ENCODE results near the gene EPHB2. TPM values are rescaled to one million over a fixed set of nuclear protein-coding genes. Genes with fewer than 3 reads are reported as not detected.
A peak's percentile ranks its signal among the peaks of the same experiment; 100 is the strongest.

EPHB2 gene
- total RNA-seq, 1 experiment from 2014 or later = 39.3 TPM

DNA sequence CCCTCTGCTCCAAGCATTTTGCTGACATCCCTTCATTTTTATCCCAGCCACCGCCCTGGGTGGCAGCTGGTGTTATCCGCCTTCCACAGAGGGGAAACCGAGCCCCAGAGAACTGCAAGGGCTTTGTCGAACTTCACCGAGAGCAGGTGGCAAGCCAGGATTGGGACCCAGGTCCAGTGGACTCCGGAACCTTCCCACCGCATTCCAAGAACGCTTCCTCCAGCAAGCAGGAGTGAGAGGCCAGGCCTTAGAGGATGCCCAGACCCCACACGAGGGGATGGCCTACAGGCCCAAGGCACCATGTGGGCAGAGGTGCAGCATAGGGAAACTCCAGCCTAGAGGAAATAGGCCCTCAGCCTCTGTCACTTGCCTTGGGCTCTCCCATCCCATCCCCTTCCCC, 90.7 kb downstream of the EPHB2 start:
- DNase-seq (ENCODE audit: low spot score) = no peak

DNA sequence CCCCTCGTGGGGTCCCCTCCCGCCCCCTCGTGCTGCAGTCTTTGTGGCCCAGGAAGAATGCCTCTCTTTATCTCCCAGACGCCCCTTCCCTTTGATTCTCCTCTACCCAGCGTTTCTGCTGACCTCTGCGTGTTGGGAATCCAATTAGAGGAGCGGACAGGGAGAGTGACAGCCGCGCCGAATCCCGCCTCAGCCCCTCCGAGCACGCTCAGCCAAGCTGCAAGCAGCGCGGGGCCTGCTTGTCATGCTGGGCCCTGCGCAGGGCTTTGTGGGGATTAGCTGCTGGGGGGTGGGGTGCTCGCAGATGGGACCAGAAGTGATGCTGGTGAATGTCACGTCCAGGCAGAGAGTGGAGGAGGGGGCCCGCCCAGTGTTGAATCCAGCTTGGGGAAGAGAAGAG, 91.1 kb downstream of the EPHB2 start:
- no peak for DNase-seq (ENCODE audit: low spot score)

DNA sequence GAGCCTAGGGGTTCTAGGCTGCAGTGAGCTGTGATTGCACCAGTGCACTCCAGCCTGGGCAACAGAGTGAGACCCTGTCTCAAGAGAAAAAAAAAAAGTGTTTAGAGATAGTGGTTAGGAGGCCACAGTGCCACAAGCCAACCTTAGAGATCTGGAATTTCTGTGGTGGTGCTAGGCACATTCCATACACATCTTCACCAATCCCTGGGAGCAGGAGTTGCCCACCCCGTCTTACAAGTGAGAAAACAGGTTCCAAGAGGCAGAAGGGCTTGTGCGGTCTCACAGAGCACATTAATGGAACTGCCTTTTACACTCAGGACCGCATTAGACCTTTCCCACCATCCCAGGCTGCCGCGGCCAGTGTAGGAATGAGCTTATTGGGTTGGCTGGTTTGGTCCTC, 93.2 kb downstream of the EPHB2 start:
- DNase-seq (ENCODE audit: low spot score) = no peak

DNA sequence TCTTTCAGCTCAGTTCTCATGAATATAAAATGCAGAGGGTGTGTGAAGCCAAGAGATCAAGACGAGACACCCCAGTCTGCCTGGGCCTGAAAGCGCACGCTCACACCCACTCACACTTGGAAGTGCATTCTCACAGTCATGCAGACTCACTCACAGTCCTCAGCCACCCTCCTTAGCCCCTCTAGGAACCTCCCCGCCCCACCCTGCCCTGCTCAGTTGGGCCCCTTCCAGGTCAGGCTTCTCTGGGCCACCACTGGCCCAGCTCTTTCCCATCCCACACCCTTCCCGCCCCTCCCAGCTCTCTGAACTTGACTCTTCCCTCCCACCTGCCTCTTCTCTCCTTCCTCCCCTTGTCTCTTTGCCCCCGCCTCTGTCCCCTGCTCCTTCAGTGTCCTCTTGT, 93.8 kb downstream of the EPHB2 start:
- no peak for DNase-seq (ENCODE audit: low spot score)

DNA sequence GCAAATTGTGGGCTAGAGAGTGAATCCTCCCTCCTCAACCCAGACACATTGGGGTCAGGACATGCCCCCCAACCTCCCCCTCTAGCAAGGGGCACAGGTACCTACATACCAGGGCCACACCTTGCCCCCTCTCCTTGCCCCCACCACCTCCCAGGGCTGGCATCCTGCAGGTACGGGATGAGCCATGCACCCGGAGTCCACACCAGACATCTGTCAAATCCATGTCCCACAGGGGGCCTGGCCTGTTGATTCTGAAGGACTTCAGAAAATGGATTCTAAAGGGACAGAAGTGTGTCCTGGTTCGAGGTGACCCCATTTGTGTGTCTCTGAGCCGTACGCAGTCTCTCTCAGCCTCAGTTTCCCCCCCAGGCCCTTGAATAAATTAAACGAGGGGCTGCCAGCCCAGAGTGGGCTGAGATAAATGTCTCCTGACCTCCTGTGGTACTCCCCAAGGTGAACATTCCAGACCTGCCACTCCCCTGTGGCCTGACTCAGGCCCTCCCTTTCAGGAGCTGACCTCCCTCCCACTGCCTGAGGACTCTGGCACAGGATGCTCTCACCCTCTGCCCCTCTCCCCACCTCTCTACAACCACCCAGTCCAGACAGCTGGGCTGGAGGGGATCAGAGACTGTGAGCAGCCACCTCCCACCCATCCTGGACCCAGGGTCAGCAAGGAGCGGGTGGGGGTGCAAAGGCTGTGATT, 94.5 kb downstream of the EPHB2 start:
- DNase-seq (ENCODE audit: low spot score) = no peak

DNA sequence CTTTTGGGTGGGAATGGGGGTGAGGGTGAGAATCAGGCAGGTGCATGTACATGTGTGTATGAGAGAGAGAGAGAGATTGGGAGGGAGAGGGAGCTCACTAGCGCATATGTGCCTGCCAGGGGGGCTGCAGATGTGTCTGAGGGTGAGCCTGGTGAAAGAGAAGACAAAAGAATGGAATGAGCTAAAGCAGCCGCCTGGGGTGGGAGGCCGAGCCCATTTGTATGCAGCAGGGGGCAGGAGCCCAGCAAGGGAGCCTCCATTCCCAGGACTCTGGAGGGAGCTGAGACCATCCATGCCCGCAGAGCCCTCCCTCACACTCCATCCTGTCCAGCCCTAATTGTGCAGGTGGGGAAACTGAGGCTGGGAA, 95.0 kb downstream of the EPHB2 start:
- no peak for DNase-seq (ENCODE audit: low spot score)

DNA sequence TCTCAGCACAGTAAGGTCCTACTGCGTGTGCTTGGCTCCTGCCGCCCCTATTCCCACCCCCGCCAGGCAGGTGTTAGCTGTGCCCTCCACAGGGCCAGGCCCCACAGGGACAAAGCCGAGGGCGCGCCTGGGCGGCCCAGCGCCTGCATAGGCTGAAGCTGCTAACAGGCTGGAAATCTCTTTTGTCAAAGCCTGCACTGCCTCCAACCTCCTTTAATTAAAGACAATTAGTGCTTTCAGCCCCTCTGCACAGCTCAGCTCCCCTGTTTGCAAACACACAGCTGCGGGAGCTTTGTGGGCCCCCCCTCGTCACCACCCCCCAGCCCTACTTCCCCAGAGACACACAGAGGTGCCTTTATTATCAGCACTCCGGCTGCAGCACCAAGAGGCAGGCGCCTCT, 95.9 kb downstream of the EPHB2 start:
- no peak for DNase-seq (ENCODE audit: low spot score)

DNA sequence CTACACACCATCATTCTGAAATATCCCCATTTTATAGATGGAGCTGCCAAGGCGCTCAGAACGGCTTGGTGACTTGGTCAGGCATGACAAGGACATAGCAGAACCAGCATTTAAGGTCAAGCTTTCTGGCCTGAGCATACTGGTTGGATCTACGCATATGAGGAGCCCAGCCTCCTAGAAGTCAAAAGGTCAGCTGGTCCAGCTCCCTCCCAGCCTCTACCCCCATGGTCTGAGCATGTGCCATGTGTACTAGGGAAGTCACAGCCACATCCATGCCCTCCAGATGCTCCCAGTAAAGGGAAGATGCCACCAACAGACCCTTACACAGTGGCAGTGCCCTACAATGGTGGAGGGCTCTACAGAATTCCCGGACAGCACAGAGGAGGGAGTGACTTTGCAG, 96.7 kb downstream of the EPHB2 start:
- DNase-seq (ENCODE audit: low spot score) = no peak

DNA sequence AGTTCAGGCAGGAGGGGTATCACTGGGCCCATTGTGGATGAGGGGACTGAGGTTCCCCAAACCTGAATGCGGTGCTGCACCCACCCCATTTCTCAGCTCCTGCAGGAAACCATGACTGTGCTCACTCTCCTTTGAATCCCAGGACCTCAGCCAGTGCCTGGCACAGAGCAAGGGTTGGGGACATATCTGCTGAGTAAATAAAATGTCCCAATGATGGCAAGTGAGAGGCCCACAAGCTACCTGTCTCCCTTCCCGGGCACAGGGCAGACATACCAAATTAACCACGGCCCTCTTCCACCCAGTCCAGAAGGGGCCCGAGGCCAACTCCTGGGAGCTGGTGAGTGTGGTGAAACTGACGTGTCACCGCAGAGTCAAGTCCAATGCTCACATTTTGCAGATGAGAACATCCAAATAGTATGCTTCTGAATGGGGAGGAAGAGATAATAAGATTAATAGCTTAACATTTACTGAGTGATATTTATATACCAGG, 97.6 kb downstream of the EPHB2 start:
- peak; percentile 16 for DNase-seq (ENCODE audit: low spot score)

DNA sequence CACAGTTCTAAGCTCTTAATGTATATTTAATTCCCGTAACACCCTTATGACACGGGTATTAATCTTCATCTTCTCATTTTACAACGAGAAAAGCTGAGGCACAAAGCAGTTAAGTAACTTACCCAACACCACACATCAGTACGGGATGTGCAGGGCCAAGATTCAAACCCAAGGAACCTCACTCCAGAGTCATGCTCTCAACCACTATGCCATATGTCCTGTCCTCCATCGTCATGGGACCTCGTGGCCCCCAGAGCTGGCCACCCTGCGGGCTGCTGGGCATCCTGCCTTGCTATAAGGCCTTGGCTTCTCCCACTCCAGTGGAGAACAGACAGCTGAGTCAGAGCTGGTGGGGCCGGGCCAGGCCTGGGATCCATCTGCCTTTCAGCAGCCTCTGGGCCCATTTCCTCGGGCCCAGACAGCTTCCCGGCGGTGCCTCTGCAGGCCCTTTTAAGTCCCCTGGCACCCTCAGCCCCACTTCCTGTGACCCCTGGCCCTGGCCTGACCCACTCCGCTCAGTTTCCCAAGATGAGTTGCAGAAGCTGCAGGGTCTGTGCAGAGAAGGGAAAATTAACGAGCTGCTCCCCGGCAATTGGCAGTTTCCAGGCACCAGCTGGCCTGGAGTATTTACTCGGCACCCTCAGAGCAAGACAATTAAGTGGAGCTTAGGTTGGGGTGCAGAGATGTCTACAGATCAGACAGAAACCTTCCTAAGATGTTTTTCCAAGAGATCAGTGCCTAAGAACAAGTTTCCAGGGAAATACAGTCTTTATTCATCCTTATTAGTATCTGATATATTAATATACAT, 98.2 kb downstream of the EPHB2 start:
- DNase-seq (ENCODE audit: low spot score) = peak; percentile 39

DNA sequence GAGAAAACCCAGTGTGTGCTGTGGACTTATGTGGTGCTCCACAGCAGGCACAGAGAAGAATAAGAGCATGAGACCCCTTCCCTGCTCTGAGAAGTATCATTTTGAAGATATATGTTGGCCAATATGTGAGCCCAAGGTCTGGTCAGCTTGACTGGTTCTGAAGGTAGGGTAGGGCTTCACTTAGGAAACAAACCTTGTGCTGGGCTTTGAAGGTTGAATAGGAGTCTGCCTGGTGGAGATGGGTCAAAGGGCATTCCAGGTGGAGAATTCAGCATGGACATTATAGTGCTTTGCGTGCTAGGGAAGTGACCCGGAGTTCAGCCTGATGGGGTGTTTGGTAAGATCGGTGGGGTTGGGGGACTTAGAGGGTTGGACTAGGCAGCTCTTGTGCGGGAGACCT, 99.1 kb downstream of the EPHB2 start:
- no peak for DNase-seq (ENCODE audit: low spot score)

DNA sequence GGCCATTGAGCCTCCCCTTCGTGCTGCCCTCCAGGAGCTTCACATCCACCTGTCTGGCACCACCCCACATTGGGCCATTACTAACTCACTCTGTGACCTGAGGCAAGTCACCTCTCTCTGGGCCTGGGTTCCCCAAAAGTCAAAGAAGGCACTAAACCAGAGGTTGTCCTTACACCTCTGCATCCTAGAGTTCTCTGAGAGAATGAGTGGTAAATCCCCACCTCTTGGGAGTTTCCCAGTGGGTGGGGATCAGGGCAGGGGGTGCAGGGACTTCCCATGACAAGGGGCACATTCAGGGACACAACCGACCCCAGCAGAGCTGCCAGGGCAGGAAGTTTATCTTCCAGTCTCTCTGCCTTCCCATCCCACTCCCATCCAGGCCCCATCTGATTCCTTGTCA, 99.7 kb downstream of the EPHB2 start:
- DNase-seq (ENCODE audit: low spot score) = no peak

DNA sequence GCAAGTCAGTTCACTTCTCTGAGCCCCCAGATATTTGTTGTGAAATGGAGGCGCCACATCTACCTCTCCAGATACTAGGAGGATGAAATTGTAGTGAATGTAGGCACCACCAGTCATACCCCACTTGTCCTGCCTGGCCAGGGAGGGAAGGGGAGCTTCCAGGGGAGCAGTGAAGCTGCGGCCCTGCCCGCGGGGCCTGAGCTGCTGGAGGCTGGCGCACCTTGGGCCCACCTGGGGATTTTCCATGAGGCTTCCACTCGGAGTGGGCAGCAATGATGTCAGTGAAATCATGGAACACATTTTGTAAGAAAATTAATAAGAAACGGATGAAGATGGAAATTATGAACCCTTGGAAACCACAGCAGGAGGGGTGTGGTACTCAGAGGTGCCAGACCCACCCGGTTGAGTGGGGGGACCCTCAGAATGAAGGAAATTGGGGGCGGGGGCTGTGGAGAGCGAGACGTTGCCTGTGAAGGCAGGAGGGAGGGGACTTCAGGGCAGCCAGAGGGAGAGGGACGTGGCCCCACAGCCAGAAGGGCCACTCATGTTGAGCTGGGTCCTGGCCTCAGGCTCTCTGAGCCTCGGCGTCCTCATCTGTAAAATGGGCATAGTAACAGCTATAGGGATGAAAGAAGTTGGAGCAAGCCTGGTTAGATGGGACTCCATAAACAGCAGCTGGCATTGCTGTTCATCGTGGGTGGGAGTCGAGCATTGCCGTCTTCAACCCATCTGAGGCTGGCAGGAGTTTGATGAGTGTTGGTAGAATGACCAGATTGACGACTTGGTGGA, 101.6 kb downstream of the EPHB2 start:
- no peak for DNase-seq (ENCODE audit: low spot score)

DNA sequence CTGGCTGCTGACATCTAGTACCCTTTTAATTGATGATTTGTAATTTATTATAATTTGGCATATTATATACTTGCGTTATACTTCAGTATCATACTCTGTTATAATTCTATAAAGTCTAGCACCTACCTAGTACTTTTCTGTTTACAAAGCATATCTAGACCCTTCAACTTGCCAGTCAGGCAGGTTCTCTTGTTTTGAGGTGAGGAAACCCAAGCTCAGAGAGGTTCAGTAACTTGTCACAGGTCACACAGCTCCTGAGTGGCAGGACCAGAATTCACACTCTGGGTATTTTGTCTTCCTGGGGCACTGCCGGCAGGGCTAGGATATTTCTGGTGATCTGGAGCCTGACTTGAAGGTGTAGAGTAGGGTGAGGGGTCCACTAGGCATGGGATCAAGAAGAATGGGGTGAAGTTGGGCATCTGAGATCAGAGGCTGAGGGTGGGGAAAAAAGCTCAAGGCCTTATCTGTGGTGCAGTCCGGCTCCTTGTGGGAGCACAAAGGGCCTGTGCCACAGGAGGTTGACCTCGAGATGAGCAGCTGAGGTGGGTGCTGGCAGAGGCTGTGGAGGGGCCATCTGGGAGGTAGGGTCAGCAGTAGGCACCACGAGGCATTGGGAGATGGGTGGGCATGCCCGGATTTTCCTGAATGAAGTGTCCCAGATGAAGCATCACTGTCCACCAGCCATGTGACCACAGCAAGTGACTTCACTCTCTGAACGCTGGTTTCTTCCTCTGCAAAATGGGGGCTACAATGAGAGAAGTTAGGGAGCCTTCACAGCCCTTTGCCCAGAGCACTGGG, 102.6 kb downstream of the EPHB2 start:
- DNase-seq (ENCODE audit: low spot score) = no peak

DNA sequence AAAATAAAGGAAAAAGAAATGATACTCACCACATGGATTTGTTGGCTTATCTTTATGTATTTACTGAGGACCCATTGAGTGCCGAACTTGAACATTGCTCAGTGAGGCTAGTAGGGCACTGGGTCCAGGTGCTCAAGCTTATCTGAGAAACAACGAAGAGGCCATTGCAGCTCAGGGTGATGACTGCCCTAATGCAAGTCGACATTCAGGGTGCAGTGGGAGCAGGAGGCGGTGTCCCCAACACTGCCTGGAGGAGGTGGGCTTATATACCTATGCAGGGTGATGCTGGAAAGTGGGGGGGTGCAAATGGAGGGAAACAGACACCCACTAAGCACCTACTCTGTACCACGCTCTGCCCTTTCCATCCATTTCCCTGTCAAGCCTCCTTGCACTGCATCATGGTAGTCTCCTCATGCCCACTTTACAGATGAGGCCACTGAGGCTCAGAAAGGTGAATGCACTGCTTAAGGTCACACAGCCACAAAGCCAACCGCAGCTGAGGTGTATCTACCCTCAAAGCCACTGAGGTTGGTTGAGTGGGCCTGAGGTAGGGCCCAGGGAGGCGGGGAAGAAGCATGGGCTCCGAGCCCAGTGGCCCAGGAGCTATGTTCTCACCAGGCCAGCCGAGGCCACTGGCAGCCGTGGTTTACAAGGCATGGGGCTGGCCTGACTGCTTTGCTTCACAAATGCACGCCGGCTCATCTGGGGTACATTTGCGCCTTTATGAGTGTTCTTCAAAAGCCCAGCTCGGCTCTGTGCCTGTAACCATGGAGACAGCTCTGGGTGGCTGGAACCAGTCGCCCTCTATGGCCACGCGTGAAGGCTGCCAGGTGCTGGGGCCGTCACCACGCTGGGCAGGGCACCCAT, 103.8 kb downstream of the EPHB2 start:
- no peak for DNase-seq (ENCODE audit: low spot score)

DNA sequence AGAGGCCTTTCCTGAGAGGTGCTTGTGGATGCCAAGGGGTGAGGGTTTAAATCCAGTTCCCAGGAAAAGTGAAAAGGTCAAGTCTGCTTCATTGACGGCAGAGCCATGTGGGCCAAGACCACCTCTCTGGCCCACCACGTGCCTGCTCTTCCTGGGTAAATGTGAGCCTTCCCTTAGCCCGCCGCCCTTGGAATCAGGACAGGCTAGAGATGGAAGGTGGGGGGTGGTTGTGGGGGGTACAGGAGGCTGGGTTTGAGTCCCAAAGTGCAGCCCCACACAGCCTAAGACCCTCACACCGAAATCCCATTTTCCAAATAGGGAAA, 104.4 kb downstream of the EPHB2 start:
- no peak for DNase-seq (ENCODE audit: low spot score)

DNA sequence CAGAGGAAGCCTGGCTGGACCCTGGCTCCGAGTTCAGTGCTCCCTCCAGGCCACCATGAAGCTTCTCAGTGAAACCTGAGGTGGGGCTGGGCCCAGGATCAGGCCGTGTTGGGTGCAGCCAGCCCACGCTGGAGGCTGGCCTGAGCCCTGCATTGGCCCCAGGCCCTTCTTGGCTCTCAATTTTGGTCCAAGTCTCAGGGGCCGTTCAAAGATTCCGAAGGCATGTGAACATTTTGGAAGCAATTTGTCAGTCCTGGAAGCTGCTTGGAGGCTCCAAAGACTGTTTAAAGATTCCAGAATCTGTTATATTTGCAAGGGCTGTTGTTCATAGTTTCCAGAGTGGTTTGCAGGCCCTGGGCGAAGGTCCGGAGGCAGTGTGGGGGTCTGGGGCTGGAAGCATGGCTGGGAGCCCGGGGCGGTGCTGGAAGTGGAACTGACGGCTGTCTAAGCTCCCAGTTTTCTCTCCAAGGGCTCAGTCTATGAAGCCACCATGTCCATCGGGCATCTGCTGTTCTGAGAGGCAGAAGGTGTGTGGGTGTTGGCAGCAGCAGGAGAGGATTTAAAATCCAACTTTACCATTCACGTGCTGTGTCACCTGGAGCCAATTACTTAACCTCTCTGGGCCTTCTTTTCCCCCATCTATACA, 104.9 kb downstream of the EPHB2 start:
- no peak for DNase-seq (ENCODE audit: low spot score)

DNA sequence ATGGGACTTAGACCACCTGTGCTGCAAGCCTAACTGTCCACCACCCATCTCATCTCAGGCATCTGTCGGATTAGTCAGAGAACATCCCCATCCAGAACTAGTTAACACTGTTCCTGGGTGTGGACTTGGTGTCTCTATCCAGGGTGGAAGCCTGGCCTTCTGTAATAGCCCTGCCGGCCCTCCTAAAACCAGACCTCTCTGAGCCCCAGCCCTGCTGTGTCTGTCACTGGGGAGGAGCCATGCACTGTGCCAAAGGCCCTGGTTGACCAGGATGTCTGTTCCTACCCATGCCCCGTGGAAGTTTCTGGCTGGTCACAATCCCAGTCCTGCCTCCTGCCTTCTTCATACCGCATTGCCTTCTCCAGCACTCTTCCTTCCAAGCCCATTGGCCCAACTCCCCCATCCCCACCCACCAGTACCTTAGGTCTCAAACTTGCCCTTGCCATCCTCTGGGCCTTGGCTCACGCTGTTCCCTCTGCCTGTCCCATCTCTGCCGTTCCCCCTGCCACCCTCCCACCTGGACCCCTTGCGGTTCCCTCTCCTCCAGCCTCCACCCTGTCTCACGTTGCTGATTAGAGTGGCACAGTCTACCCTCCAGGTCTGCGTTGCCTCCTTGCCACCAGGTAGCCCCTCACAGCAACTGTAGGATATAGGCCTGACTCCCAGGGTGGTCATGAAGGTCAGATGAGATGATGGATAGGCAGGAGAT, 105.6 kb downstream of the EPHB2 start:
- DNase-seq (ENCODE audit: low spot score) = no peak

DNA sequence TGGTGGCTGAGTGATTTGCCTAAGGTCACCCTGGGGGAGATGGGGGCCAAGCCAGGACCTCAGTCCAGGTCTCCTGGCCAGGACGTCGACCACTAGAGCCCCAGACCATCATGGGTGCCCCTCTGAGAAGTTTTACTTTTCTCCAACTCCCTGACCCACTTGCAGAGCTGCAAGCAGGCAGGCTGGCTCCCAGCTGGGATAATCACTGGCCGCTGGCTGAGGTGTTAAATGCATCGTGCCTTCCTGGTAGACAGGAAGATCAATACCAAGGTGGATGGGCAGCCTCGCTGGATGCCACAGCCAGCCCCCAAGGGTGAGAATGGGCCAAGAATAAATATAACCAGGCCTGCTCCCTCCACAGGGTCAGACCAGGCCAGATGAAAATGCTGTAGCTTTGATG, 106.2 kb downstream of the EPHB2 start:
- DNase-seq (ENCODE audit: low spot score) = no peak

DNA sequence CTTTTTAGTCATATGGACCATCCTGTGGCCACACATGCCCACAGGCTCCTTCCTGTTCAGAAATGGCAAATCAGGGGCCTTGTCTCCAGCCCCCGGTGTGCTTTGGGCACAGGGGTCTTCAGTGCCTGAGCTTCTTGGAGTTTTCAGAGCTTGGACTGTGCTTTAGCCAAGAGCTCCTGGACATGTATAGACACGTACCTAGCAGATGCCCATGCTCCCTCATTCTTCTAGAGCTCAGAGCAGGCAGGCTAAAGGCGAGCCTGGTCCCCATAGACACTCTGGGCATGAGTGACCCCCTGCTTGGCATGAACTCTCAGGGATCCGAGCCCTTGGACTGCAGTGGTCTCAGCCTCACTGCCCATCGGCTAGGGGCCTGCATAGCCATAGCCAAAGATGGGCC, 106.8 kb downstream of the EPHB2 start:
- no peak for DNase-seq (ENCODE audit: low spot score)

Data from A172 (cell line).